Measurements from ENCODE around the gene STK11IP.

Gene STK11IP

GRCh38 chr2:219567131-219567530 is 30.5 kb upstream of the STK11IP start:
- no peak overlapping the region for H3K4me2 ChIP-seq (ENCODE audit: low read length)
- peaks cover 24% of the 10 kb centered on the region for H3K36me3 ChIP-seq (ENCODE audit: insufficient read depth, low read length)
- peaks cover 15% of the 10 kb centered on the region for H3K4me1 ChIP-seq (ENCODE audit: control insufficient read depth, insufficient read depth, low read length)
- H3K27me3 ChIP-seq (ENCODE audit: control insufficient read depth, insufficient read depth, low read length): no peaks in the 10 kb centered on the region
- no peaks in the 10 kb centered on the region for H3K9me3 ChIP-seq (replicated peaks; ENCODE audit: low read length)
- no peak overlapping the region for H3K4me3 ChIP-seq (ENCODE audit: low read length)
- H3K9ac ChIP-seq (ENCODE audit: low read depth, low read length): no peak overlapping the region

- Histone ChIP-seq H3K4me2 (ENCODE audit: low read length) (no peak overlapping the region), H3K36me3 (ENCODE audit: insufficient read depth, low read length) (peaks cover 24% of the 10 kb centered on the region), H3K9ac (ENCODE audit: low read depth, low read length) (no peak overlapping the region), H3K4me3 (ENCODE audit: low read length) (no peak overlapping the region), H3K4me1 (ENCODE audit: control insufficient read depth, insufficient read depth, low read length) (peaks cover 15% of the 10 kb centered on the region), H3K27me3 (ENCODE audit: control insufficient read depth, insufficient read depth, low read length) (no peaks in the 10 kb centered on the region), H3K9me3 (replicated peaks; ENCODE audit: low read length) (no peaks in the 10 kb centered on the region)
Measured at GRCh38 chr2:219567791-219568361, 29.8 kb upstream of the STK11IP start.

- Histone ChIP-seq H3K9ac (ENCODE audit: low read depth, low read length) (no peak overlapping the region), H3K9me3 (replicated peaks; ENCODE audit: low read length) (no peaks in the 10 kb centered on the region), H3K4me3 (ENCODE audit: low read length) (no peak overlapping the region), H3K27me3 (ENCODE audit: control insufficient read depth, insufficient read depth, low read length) (no peaks in the 10 kb centered on the region), H3K4me1 (ENCODE audit: control insufficient read depth, insufficient read depth, low read length) (peaks cover 15% of the 10 kb centered on the region), H3K36me3 (ENCODE audit: insufficient read depth, low read length) (peaks cover 24% of the 10 kb centered on the region), H3K4me2 (ENCODE audit: low read length) (no peak overlapping the region)
Measured at GRCh38 chr2:219569041-219569440, 28.6 kb upstream of the STK11IP start.

- Histone ChIP-seq H3K36me3 (ENCODE audit: insufficient read depth, low read length) (peaks cover 22% of the 10 kb centered on the region), H3K4me1 (ENCODE audit: control insufficient read depth, insufficient read depth, low read length) (peaks cover 15% of the 10 kb centered on the region), H3K27me3 (ENCODE audit: control insufficient read depth, insufficient read depth, low read length) (peaks cover under 1% of the 10 kb centered on the region), H3K9ac (ENCODE audit: low read depth, low read length) (no peak overlapping the region), H3K4me2 (ENCODE audit: low read length) (peak overlapping the region; percentile 95), H3K9me3 (replicated peaks; ENCODE audit: low read length) (no peaks in the 10 kb centered on the region), H3K4me3 (ENCODE audit: low read length) (no peak overlapping the region)
Measured at GRCh38 chr2:219569635-219570034, 28.0 kb upstream of the STK11IP start.

GRCh38 chr2:219570194-219570923 is 27.3 kb upstream of the STK11IP start:
- peak overlapping the region; percentile 91 for H3K9ac ChIP-seq (ENCODE audit: low read depth, low read length)
- H3K4me3 ChIP-seq (ENCODE audit: low read length): peak overlapping the region; percentile 91
- H3K36me3 ChIP-seq (ENCODE audit: insufficient read depth, low read length): peaks cover 21% of the 10 kb centered on the region
- peaks cover 7% of the 10 kb centered on the region for H3K27me3 ChIP-seq (ENCODE audit: control insufficient read depth, insufficient read depth, low read length)
- peak overlapping the region; percentile 95 for H3K4me2 ChIP-seq (ENCODE audit: low read length)
- H3K4me1 ChIP-seq (ENCODE audit: control insufficient read depth, insufficient read depth, low read length): peaks cover 15% of the 10 kb centered on the region
- H3K9me3 ChIP-seq (replicated peaks; ENCODE audit: low read length): no peaks in the 10 kb centered on the region

- Histone ChIP-seq H3K9me3 (replicated peaks; ENCODE audit: low read length) (no peaks in the 10 kb centered on the region), H3K36me3 (ENCODE audit: insufficient read depth, low read length) (peaks cover 21% of the 10 kb centered on the region), H3K4me2 (ENCODE audit: low read length) (peak overlapping the region; percentile 95), H3K9ac (ENCODE audit: low read depth, low read length) (peak overlapping the region; percentile 91), H3K27me3 (ENCODE audit: control insufficient read depth, insufficient read depth, low read length) (peaks cover 13% of the 10 kb centered on the region), H3K4me3 (ENCODE audit: low read length) (peak overlapping the region; percentile 91), H3K4me1 (ENCODE audit: control insufficient read depth, insufficient read depth, low read length) (peaks cover 15% of the 10 kb centered on the region)
Measured at GRCh38 chr2:219570924-219571310, 26.7 kb upstream of the STK11IP start.

- peak within 1 kb of the TSS; percentile 91 for H3K4me3 ChIP-seq (ENCODE audit: low read length)
- H3K27me3 ChIP-seq (ENCODE audit: control insufficient read depth, insufficient read depth, low read length): peaks cover 20% of the 10 kb centered on the region
Measured at GRCh38 chr2:219571311-219572236, 26.1 kb upstream of the STK11IP start, which contains the start of gene OBSL1. Gene OBSL1 (minus strand): TSS chr2:219571539. CDS start chr2:219571232, 307 bp downstream.

GRCh38 chr2:219572237-219573001 is 25.2 kb upstream of the STK11IP start, which contains the start of gene INHA:
Gene INHA (plus strand): TSS chr2:219572310. CDS start chr2:219572375, 65 bp downstream.
- Histone ChIP-seq H3K4me2 (ENCODE audit: low read length) (peak within 1 kb of the TSS; percentile 95), H3K9ac (ENCODE audit: low read depth, low read length) (peak within 1 kb of the TSS; percentile 91), H3K27me3 (ENCODE audit: control insufficient read depth, insufficient read depth, low read length) (peaks cover 27% of the 10 kb centered on the region), H3K9me3 (replicated peaks; ENCODE audit: low read length) (no peaks in the 10 kb centered on the region), H3K36me3 (ENCODE audit: insufficient read depth, low read length) (peaks cover 15% of the 10 kb centered on the region), H3K4me1 (ENCODE audit: control insufficient read depth, insufficient read depth, low read length) (peaks cover 15% of the 10 kb centered on the region), H3K4me3 (ENCODE audit: low read length) (peak within 1 kb of the TSS; percentile 91)

More at GRCh38 chr2:219571311-219572236, 26.1 kb upstream of the STK11IP start, which contains the start of gene OBSL1:
- Histone ChIP-seq H3K9ac (ENCODE audit: low read depth, low read length) (peak within 1 kb of the TSS; percentile 91), H3K4me1 (ENCODE audit: control insufficient read depth, insufficient read depth, low read length) (peaks cover 15% of the 10 kb centered on the region), H3K36me3 (ENCODE audit: insufficient read depth, low read length) (peaks cover 20% of the 10 kb centered on the region), H3K4me2 (ENCODE audit: low read length) (peak within 1 kb of the TSS; percentile 95), H3K9me3 (replicated peaks; ENCODE audit: low read length) (no peaks in the 10 kb centered on the region)

GRCh38 chr2:219573166-219573565 is 24.5 kb upstream of the STK11IP start:
- Histone ChIP-seq H3K4me3 (ENCODE audit: low read length) (no peak overlapping the region), H3K27me3 (ENCODE audit: control insufficient read depth, insufficient read depth, low read length) (peaks cover 34% of the 10 kb centered on the region), H3K4me2 (ENCODE audit: low read length) (no peak overlapping the region), H3K9ac (ENCODE audit: low read depth, low read length) (no peak overlapping the region), H3K4me1 (ENCODE audit: control insufficient read depth, insufficient read depth, low read length) (peaks cover 15% of the 10 kb centered on the region), H3K9me3 (replicated peaks; ENCODE audit: low read length) (no peaks in the 10 kb centered on the region), H3K36me3 (ENCODE audit: insufficient read depth, low read length) (peaks cover 10% of the 10 kb centered on the region)

- Histone ChIP-seq H3K4me3 (ENCODE audit: low read length) (no peak overlapping the region), H3K27me3 (ENCODE audit: control insufficient read depth, insufficient read depth, low read length) (peaks cover 40% of the 10 kb centered on the region), H3K36me3 (ENCODE audit: insufficient read depth, low read length) (peaks cover 2% of the 10 kb centered on the region), H3K4me2 (ENCODE audit: low read length) (no peak overlapping the region), H3K9me3 (replicated peaks; ENCODE audit: low read length) (no peaks in the 10 kb centered on the region), H3K9ac (ENCODE audit: low read depth, low read length) (no peak overlapping the region), H3K4me1 (ENCODE audit: control insufficient read depth, insufficient read depth, low read length) (peaks cover 18% of the 10 kb centered on the region)
Measured at GRCh38 chr2:219574484-219575311, 23.0 kb upstream of the STK11IP start.
